Measurements from ENCODE around the gene UPK2.

GRCh38 chr11:118929501-118930093 lies 26.5 kb upstream of the UPK2 start:
- TF ChIP-seq EZH2 (IDR thresholded peaks at IDR 0.05; ENCODE audit: borderline replicate concordance, low read length) (no peak), CTCF (IDR thresholded peaks at IDR 0.05; ENCODE audit: low read length) (no peak)

All from OCI-LY1 (cell line).